Vagina (tissue), 2 donors: ENCODE results near the gene STKLD1.

ENCODE experiments used
- POLR2A ChIP-seq, 2 donors: fragments of 450-650 bp; IDR thresholded peaks; one replicate each; pipeline ENCODE4 v1.6.1; 2017; ENCODE audit warnings: antibody characterized with exemption in 2 of 2, mild to moderate bottlenecking in 2 of 2, moderate library complexity in 2 of 2
- POLR2AphosphoS5 ChIP-seq, 2 donors: sonication (generic); formaldehyde crosslinking; IDR thresholded peaks; one replicate each; pipeline ENCODE4 v1.9.0; 2017; ENCODE audit warnings: antibody characterized with exemption in 2 of 2, mild to moderate bottlenecking in 2 of 2, low read depth in 1 of 2; ENCODE audit not compliant: insufficient read depth in 1 of 2
- TF ChIP-seq, protein P1 (sequence below), 3 experiments: fragments of 450-650 bp in 2 of 3; fragments of 200-600 bp in 1 of 3; sonication (generic) in 1 of 3; IDR thresholded peaks; one replicate each; pipeline ENCODE4 v1.5.1; 2017 to 2019; ENCODE audit warnings: antibody characterized with exemption in 3 of 3, mild to moderate bottlenecking in 2 of 3, moderate library complexity in 2 of 3

DNA sequence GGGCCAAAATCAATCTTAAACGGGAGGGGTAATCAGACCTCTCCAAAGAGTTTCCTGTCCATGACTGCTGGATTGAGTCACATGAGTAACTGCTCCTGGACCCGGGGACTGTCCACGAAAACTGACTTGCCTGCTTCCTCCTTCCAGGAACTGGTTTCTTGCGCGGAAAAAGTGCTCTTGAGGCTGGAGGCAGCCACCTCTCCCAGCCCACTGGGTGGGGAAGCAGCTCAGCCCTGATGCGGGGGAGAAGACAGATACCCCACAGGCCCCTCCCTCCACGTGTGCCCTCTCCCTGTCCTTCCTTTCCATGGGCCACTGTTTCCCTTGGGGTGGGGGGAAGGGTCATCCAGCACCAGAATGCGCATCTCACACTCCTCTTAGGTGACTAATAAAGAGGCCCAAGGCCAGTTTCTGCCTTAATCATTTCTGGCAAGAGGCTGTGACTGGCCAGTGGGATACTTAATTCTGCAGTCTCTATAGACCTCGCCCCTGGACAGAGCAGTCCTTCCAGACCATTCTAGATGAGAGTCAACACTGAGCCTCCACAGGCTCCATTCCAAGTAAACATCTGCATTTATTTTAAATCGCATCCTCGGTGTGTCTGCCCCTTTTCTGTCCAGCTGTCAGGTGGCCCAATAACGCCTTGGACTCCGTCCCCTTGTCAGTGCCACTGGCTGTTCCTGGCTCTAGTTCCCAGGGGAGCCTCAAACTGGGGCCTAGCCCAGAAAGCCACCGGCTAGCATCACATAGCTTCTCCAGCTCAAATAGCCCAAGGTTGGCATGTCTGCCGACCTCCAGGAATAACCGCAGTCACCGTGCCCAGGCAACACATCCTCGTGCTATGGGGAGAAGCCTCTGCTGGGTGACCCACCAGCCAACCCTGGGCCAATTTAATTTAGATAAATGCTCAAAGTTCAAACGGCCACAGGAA lies 29.6 kb downstream of the STKLD1 start:
- TF ChIP-seq, protein P1, sequence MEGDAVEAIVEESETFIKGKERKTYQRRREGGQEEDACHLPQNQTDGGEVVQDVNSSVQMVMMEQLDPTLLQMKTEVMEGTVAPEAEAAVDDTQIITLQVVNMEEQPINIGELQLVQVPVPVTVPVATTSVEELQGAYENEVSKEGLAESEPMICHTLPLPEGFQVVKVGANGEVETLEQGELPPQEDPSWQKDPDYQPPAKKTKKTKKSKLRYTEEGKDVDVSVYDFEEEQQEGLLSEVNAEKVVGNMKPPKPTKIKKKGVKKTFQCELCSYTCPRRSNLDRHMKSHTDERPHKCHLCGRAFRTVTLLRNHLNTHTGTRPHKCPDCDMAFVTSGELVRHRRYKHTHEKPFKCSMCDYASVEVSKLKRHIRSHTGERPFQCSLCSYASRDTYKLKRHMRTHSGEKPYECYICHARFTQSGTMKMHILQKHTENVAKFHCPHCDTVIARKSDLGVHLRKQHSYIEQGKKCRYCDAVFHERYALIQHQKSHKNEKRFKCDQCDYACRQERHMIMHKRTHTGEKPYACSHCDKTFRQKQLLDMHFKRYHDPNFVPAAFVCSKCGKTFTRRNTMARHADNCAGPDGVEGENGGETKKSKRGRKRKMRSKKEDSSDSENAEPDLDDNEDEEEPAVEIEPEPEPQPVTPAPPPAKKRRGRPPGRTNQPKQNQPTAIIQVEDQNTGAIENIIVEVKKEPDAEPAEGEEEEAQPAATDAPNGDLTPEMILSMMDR (IDR thresholded peaks at IDR 0.05), result no peak
- TF ChIP-seq POLR2AphosphoS5 (IDR thresholded peaks at IDR 0.05; ENCODE audit: insufficient read depth in 1 of 2, low read depth in 1 of 2) (no peak), POLR2A (IDR thresholded peaks at IDR 0.05) (no peak)
